Loucy (cell line): ENCODE measurements around the gene ASCC2.
"Not testable (repeated sequence)": the region's sequence is repeated elsewhere in the genome, so short reads cannot be mapped to it uniquely, and the experiment has no call there.

Experiments
- H2AFZ ChIP-seq: fragments of 200-600 bp; sonication (generic); 2 replicates; pipeline ENCODE4 v1.6.0; 2016; ENCODE audit warnings: antibody characterized with exemption, mild to moderate bottlenecking, low read length, moderate library complexity
- H3F3A ChIP-seq: fragments of 200-600 bp; 2 replicates; pipeline ENCODE4 v1.6.0; 2016; ENCODE audit warnings: antibody characterized with exemption, low read depth, mild to moderate bottlenecking
- H3K27me3 ChIP-seq: fragments of 200-600 bp; sonication (generic); 2 replicates; pipeline ENCODE4 v1.6.1; 2014; ENCODE audit warnings: low read length, mild to moderate bottlenecking; ENCODE audit not compliant: insufficient read depth, poor library complexity, severe bottlenecking
- H3K36me3 ChIP-seq: fragments of 200-600 bp; sonication (generic); 2 replicates; pipeline ENCODE4 v1.6.1; 2016; ENCODE audit warnings: low read length; ENCODE audit not compliant: insufficient read depth
- H3K4me1 ChIP-seq: fragments of 200-600 bp; sonication (generic); 2 replicates; pipeline ENCODE4 v1.5.1; 2014; ENCODE audit warnings: low read length, mild to moderate bottlenecking; ENCODE audit not compliant: insufficient read depth, poor library complexity, severe bottlenecking
- H3K4me2 ChIP-seq: fragments of 200-600 bp; sonication (generic); 2 replicates; pipeline ENCODE4 v1.6.0; 2014; ENCODE audit warnings: antibody characterized with exemption, low read length, low read depth, mild to moderate bottlenecking; ENCODE audit not compliant: poor library complexity, severe bottlenecking
- H3K4me3 ChIP-seq: fragments of 200-600 bp; sonication (generic); 2 replicates; pipeline ENCODE4 v1.5.1; 2014; ENCODE audit warnings: low read length, mild to moderate bottlenecking, mixed read lengths; ENCODE audit not compliant: poor library complexity, severe bottlenecking
- H3K79me2 ChIP-seq: fragments of 200-600 bp; sonication (generic); 2 replicates; pipeline ENCODE4 v1.6.1; 2014; ENCODE audit warnings: low read length; ENCODE audit not compliant: insufficient read depth
- H3K9ac ChIP-seq: fragments of 200-600 bp; sonication (generic); 2 replicates; pipeline ENCODE4 v1.6.0; 2014; ENCODE audit warnings: mild to moderate bottlenecking, low read depth, low read length, moderate library complexity; ENCODE audit not compliant: poor library complexity, severe bottlenecking
- H3K9me2 ChIP-seq: fragments of 200-600 bp; sonication (generic); replicated peaks from 2 replicates; pipeline ENCODE4 v1.6.1; 2016; ENCODE audit warnings: low read depth, low read length, mixed read lengths
- H3K9me3 ChIP-seq: fragments of 200-600 bp; sonication (generic); 2 replicates; pipeline ENCODE4 v1.6.1; 2014; ENCODE audit warnings: mild to moderate bottlenecking, antibody characterized with exemption, low read length, low read depth; ENCODE audit not compliant: insufficient read depth
- H4K20me1 ChIP-seq: fragments of 200-600 bp; sonication (generic); 2 replicates; pipeline ENCODE4 v1.6.0; 2014; ENCODE audit warnings: antibody characterized with exemption, low read length, mild to moderate bottlenecking; ENCODE audit not compliant: insufficient read depth, poor library complexity, severe bottlenecking
- CTCF ChIP-seq: fragments of 200-600 bp; sonication (generic); conservative IDR thresholded peaks from 2 replicates; pipeline ENCODE4 v1.5.1; 2014; ENCODE audit warnings: mild to moderate bottlenecking, antibody characterized with exemption, low read length
- EZH2phosphoT487 ChIP-seq: fragments of 200-600 bp; IDR thresholded peaks from 2 replicates; pipeline ENCODE4 v1.6.1; 2018; ENCODE audit warnings: antibody characterized with exemption, mild to moderate bottlenecking, moderate library complexity, borderline replicate concordance

ASCC2 gene

GRCh38 chr22:29757096-29757495, 81.0 kb downstream of the ASCC2 start:
- no peaks in the 10 kb centered on the region for H3F3A ChIP-seq
- no peak overlapping the region for H3K4me2 ChIP-seq
- H3K27me3 ChIP-seq: no peaks in the 10 kb centered on the region
- no peaks in the 10 kb centered on the region for H3K9me2 ChIP-seq
- no peak overlapping the region for H3K9ac ChIP-seq
- H3K79me2 ChIP-seq: no peaks in the 10 kb centered on the region
- no peak overlapping the region for H3K4me3 ChIP-seq
- H3K4me1 ChIP-seq: no peaks in the 10 kb centered on the region
- no peaks in the 10 kb centered on the region for H3K9me3 ChIP-seq
- H3K36me3 ChIP-seq: no peaks in the 10 kb centered on the region
- TF ChIP-seq CTCF: no peak
- TF ChIP-seq EZH2phosphoT487: no peak
- no peak overlapping the region for H2AFZ ChIP-seq
- no peaks in the 10 kb centered on the region for H4K20me1 ChIP-seq

DNA sequence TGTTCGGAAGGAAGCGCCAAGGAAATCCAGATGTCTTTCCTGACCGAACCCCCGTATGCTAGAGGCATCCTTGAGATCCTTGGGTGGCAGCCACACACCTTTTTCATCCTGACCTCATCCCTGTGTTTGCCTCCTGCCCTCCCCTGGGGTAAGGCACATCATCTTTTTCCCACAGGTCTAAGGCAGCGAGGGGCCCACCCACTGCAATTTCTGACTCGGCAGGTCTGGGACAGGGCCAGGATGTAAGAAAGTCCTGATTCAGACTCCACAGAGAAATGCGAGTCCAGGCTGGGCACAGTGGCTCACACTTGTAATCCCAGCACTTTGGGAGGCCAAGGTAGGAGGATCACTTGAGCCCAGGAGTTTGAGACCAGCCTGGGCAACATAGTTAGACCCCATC, 81.7 kb downstream of the ASCC2 start:
- Histone ChIP-seq H3F3A (no peaks in the 10 kb centered on the region), H3K79me2 (no peaks in the 10 kb centered on the region), H3K9ac (no peak overlapping the region), H3K4me2 (no peak overlapping the region), H3K27me3 (no peaks in the 10 kb centered on the region), H2AFZ (no peak overlapping the region), H3K9me2 (no peaks in the 10 kb centered on the region), H3K4me3 (no peak overlapping the region), H3K4me1 (no peaks in the 10 kb centered on the region), H3K36me3 (no peaks in the 10 kb centered on the region), H3K9me3 (no peaks in the 10 kb centered on the region), H4K20me1 (no peaks in the 10 kb centered on the region)
- no peak for TF ChIP-seq EZH2phosphoT487
- TF ChIP-seq CTCF: no peak

DNA sequence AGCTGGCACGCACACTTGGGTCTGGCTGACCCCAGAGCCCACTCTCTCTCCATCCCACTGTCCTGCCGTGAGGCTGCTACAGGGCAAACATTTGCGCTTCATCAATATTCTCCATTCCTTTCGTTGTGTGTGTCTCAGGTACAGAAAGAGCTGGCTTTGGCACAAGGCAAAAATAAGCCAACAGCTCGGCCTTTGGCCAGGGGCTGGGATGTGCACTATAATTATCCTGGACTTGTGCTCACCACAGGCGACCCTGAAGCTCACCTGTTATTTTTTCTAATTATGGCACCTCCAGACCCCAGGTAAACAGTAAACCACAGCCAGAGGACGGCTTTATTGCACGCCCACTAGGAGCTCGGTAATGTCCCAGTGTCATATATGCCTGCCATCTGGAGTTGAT, 82.2 kb downstream of the ASCC2 start:
- Histone ChIP-seq H3K79me2 (no peaks in the 10 kb centered on the region), H3K4me3 (no peak overlapping the region), H3F3A (no peaks in the 10 kb centered on the region), H3K9me3 (no peaks in the 10 kb centered on the region), H3K4me2 (no peak overlapping the region), H4K20me1 (no peaks in the 10 kb centered on the region), H3K9me2 (no peaks in the 10 kb centered on the region), H3K9ac (no peak overlapping the region), H3K27me3 (no peaks in the 10 kb centered on the region), H3K36me3 (no peaks in the 10 kb centered on the region), H3K4me1 (no peaks in the 10 kb centered on the region), H2AFZ (no peak overlapping the region)
- no peak for TF ChIP-seq EZH2phosphoT487
- TF ChIP-seq CTCF: no peak

- not testable (repeated sequence) for H2AFZ ChIP-seq, H3K27me3 ChIP-seq, H3K4me2 ChIP-seq, H3K9ac ChIP-seq, H3K36me3 ChIP-seq, H3K9me2 ChIP-seq, H3K4me1 ChIP-seq, H4K20me1 ChIP-seq, H3F3A ChIP-seq, H3K4me3 ChIP-seq, H3K79me2 ChIP-seq, H3K9me3 ChIP-seq
Measured at GRCh38 chr22:29754658-29755395, 83.2 kb downstream of the ASCC2 start.
